ENCODE data around the gene LIF.

The LIF gene

GRCh38 chr22:30283342-30283741, 36.8 kb upstream of the LIF start:
- DNase-seq: no peak

GRCh38 chr22:30282616-30283046, 36.1 kb upstream of the LIF start:
- DNase-seq: no peak

- no peak for DNase-seq
Observed at GRCh38 chr22:30280505-30280904, 33.9 kb upstream of the LIF start.

- DNase-seq: no peak
Observed at GRCh38 chr22:30279932-30280331, 33.4 kb upstream of the LIF start.

- DNase-seq: no peak
Observed at GRCh38 chr22:30279046-30279788, 32.7 kb upstream of the LIF start.

GRCh38 chr22:30277547-30278344, 31.2 kb upstream of the LIF start:
- DNase-seq: no peak

- DNase-seq: no peak
Observed at GRCh38 chr22:30276039-30276438, 29.5 kb upstream of the LIF start.

- DNase-seq: no peak
Observed at GRCh38 chr22:30275625-30276024, 29.1 kb upstream of the LIF start.

- no peak for DNase-seq
Observed at GRCh38 chr22:30274437-30274812, 27.9 kb upstream of the LIF start.

GRCh38 chr22:30273711-30274436, 27.3 kb upstream of the LIF start:
- no peak for DNase-seq

- no peak for DNase-seq
Observed at GRCh38 chr22:30272781-30273601, 26.4 kb upstream of the LIF start.

- no peak for DNase-seq
Observed at GRCh38 chr22:30270832-30271231, 24.3 kb upstream of the LIF start.

GRCh38 chr22:30268331-30268730, 21.8 kb upstream of the LIF start:
- DNase-seq: no peak

- DNase-seq: no peak
Observed at GRCh38 chr22:30267382-30268302, 21.1 kb upstream of the LIF start.

GRCh38 chr22:30266445-30267381, 20.2 kb upstream of the LIF start, which contains the start of gene OSM:
Gene OSM (minus strand): TSS chr22:30266851. CDS start chr22:30266799, 52 bp downstream.
- DNase-seq: no peak

GRCh38 chr22:30265823-30266444, 19.4 kb upstream of the LIF start:
- DNase-seq: no peak

- DNase-seq: no peak
Observed at GRCh38 chr22:30265131-30265720, 18.7 kb upstream of the LIF start.

- no peak for DNase-seq
Observed at GRCh38 chr22:30263883-30264282, 17.3 kb upstream of the LIF start.

All from NCI-H510A (cell line).